ENCODE measurements around the gene MYG1. TPM values are rescaled to one million over a fixed set of nuclear protein-coding genes. Genes with fewer than 3 reads are reported as not detected.

Gene MYG1
- total and polyA plus RNA-seq, 2 of the 13 experiments (the other 11 are each of a cell fraction or from before 2014, with no cell fraction given): 38.6 to 58.0 TPM

DNA sequence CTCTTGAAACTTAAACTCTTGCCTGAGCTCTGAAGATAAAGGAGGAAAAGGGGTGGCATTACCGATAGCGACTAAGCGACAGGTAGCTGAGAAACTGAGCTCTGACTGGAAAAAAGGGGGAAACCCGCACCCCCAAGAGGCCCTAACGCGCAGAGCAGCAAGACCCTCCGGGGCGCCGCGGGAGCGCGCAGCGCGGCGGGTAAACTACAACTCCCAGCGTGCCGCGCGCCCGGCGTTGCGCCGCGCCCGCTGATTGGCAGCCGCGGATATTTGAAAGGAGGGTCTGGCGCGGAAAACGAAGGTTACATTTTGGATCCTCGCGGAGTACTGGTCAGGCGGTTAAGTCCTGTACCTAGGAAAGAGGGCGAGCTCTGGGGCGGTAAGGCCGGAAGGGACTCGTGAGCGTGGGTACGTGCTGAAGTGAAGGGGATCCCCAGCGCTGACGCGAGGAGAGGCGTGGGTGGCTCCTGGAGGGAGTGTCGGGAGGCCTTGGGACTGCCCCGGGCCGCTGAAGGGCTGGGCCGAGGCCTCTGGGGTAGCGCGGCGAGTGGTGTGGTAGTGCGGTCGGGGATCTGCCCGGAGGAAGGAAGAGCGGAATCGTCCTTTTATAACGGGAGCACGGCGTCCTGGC, 31.4 kb upstream of the MYG1 start, which contains the start of gene ESPL1 (continued):
- TF ChIP-seq ZNF501 (CRISPR knock-in tag; IDR thresholded peaks at IDR 0.05) (peak; percentile 94), KLF6 (CRISPR knock-in tag; IDR thresholded peaks at IDR 0.05) (peak; percentile 66; the same call in 1 of the 2 replicates), SIN3B (IDR thresholded peaks at IDR 0.05; ENCODE audit: low read length) (peak; percentile 87), GABPB1 (CRISPR knock-in tag; IDR thresholded peaks at IDR 0.05) (peak; percentile 89), NFE2 (CRISPR knock-in tag; IDR thresholded peaks at IDR 0.05) (no peak), HNF4G (IDR thresholded peaks at IDR 0.05; ENCODE audit: borderline replicate concordance, low read depth, low read length) (no peak), HNF4G (CRISPR knock-in tag; IDR thresholded peaks at IDR 0.05; ENCODE audit: borderline replicate concordance, low read depth) (no peak), ZNF790 (CRISPR knock-in tag; IDR thresholded peaks at IDR 0.05; ENCODE audit: borderline replicate concordance) (no peak), SETDB1 (CRISPR knock-in tag; IDR thresholded peaks at IDR 0.05; ENCODE audit: borderline replicate concordance) (no peak), HBP1 (CRISPR knock-in tag; IDR thresholded peaks at IDR 0.05; ENCODE audit: low read depth) (no peak), SP140L (CRISPR knock-in tag; IDR thresholded peaks at IDR 0.05; ENCODE audit: borderline replicate concordance) (no peak), ZNF841 (CRISPR knock-in tag; IDR thresholded peaks at IDR 0.05; ENCODE audit: borderline replicate concordance) (no peak), ZNF564 (CRISPR knock-in tag; IDR thresholded peaks at IDR 0.05) (no peak), TBL1XR1 (IDR thresholded peaks at IDR 0.05; ENCODE audit: borderline replicate concordance, low read length, partially characterized antibody) (no peak), RAD51 (IDR thresholded peaks at IDR 0.05; ENCODE audit: borderline replicate concordance) (no peak), HIVEP1 (CRISPR knock-in tag; IDR thresholded peaks at IDR 0.05) (peak; percentile 94), ASH2L (IDR thresholded peaks at IDR 0.05; ENCODE audit: insufficient read length, low read depth, low read length) (peak; percentile 55), ZNF296 (CRISPR knock-in tag; conservative IDR thresholded peaks at IDR 0.05) (no peak), MAFG (CRISPR knock-in tag; IDR thresholded peaks at IDR 0.05) (no peak)
- TF ChIP-seq, protein P1, sequence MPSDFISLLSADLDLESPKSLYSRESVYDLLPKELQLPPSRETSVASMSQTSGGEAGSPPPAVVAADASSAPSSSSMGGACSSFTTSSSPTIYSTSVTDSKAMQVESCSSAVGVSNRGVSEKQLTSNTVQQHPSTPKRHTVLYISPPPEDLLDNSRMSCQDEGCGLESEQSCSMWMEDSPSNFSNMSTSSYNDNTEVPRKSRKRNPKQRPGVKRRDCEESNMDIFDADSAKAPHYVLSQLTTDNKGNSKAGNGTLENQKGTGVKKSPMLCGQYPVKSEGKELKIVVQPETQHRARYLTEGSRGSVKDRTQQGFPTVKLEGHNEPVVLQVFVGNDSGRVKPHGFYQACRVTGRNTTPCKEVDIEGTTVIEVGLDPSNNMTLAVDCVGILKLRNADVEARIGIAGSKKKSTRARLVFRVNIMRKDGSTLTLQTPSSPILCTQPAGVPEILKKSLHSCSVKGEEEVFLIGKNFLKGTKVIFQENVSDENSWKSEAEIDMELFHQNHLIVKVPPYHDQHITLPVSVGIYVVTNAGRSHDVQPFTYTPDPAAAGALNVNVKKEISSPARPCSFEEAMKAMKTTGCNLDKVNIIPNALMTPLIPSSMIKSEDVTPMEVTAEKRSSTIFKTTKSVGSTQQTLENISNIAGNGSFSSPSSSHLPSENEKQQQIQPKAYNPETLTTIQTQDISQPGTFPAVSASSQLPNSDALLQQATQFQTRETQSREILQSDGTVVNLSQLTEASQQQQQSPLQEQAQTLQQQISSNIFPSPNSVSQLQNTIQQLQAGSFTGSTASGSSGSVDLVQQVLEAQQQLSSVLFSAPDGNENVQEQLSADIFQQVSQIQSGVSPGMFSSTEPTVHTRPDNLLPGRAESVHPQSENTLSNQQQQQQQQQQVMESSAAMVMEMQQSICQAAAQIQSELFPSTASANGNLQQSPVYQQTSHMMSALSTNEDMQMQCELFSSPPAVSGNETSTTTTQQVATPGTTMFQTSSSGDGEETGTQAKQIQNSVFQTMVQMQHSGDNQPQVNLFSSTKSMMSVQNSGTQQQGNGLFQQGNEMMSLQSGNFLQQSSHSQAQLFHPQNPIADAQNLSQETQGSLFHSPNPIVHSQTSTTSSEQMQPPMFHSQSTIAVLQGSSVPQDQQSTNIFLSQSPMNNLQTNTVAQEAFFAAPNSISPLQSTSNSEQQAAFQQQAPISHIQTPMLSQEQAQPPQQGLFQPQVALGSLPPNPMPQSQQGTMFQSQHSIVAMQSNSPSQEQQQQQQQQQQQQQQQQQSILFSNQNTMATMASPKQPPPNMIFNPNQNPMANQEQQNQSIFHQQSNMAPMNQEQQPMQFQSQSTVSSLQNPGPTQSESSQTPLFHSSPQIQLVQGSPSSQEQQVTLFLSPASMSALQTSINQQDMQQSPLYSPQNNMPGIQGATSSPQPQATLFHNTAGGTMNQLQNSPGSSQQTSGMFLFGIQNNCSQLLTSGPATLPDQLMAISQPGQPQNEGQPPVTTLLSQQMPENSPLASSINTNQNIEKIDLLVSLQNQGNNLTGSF (CRISPR knock-in tag; IDR thresholded peaks at IDR 0.05): no peak

All from HepG2 (cell line).